Suppressor macrophage (primary cell): Measurements from ENCODE around the gene APMAP.

Experiments used
- DNase-seq, 4 experiments: peaks; one replicate each; pipeline ENCODE4 v3.0.0-alpha.2; 2020 to 2022

APMAP gene

GRCh38 chr20:25024171-25024570 lies 31.6 kb upstream of the APMAP start:
- DNase-seq, result no peak

- DNase-seq, result no peak
These were observed 30.8 kb upstream of the APMAP start for GRCh38 chr20:25023356-25023755.

GRCh38 chr20:25022680-25023079 lies 30.1 kb upstream of the APMAP start:
- DNase-seq, result no peak

- DNase-seq, result no peak
These were observed 28.8 kb upstream of the APMAP start for GRCh38 chr20:25021336-25021735.

DNA sequence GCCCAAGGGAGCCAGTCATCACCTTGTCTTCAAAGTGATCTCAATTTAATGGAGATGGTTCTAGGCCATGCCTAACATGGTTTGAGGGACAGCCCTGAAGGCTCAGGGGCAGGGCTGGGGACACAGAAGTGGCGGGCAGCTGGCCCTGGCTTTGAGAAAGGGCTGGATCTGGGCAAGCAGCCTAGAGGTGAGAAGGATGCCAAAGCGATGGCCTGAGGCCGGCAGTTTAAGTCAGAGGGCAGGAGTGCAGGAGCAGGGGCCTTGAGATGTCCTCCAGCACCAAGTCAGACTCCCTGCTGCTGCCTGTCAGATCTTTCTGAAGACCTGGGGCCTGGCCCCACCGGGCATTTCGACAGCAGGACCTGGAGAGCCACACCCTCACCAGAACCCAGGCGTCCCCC lies 28.4 kb upstream of the APMAP start:
- no peak for DNase-seq

DNA sequence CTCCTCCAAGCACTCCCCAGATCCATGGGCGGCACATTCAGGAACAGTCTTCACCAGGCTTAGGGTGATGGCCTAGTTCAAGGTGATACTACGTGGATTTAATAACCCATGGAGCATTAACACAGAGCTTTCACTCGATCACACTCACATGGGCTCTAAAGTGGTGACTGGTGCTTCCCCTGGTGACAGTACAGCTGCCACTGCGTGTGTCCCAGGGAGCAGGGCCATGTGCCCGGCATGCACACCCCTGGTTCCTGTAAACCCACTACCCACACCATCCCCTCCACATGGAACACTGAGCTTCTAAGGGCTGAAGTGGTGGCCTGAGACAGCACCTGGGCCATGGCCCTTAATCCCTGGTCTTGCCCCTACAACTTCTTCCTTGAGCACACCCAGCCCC lies 27.8 kb upstream of the APMAP start:
- no peak for DNase-seq

GRCh38 chr20:25019381-25020155 lies 27.0 kb upstream of the APMAP start:
- DNase-seq, result no peak

GRCh38 chr20:25018841-25019240 lies 26.3 kb upstream of the APMAP start:
- no peak for DNase-seq

GRCh38 chr20:25018425-25018824 lies 25.9 kb upstream of the APMAP start:
- no peak for DNase-seq

DNA sequence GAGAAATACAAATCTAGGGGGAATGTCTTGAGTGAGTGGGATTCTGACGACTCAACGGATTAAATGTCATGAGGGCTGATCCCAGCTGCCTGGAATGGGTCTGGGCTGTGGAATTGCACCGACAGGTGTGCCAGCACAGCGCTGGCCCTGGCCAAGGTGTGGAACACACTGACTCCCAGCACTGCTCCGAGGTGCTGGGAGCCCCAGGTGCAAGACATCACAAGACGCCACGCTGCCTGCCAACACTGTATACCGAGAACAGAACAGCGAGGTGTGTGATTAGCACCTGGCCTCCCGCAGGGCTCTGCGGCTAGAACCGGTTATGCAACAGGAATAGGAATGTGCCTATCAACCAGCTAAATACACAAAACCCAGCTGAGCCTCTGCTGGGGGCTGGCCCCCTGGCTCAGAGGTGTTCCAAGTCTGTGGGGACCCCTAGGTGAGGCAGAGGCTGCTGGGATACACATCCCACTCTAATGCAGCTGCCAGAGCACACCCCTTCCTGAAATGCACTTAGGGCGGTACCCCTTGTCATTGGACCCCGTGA lies 24.8 kb upstream of the APMAP start:
- no peak for DNase-seq

DNA sequence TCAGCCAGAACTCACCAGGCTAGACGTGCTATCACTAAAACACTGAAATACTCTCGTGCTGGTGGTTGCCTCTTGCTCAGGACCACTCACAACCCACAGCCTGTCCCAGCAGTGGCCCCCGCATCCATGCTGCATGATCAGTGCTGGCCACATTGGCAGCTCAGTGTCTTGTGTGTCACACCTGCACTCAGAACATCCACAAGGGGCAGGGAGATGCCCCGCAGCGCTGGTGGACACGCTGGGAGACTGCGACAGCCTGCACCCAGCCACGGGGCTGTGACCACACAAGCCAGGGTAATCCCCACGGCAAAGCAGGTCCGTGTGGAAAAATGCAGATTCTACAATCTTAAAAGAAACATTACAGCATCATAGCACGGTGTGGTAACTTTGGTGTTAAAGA lies 23.9 kb upstream of the APMAP start:
- no peak for DNase-seq

GRCh38 chr20:25015986-25016385 lies 23.4 kb upstream of the APMAP start:
- no peak for DNase-seq

DNA sequence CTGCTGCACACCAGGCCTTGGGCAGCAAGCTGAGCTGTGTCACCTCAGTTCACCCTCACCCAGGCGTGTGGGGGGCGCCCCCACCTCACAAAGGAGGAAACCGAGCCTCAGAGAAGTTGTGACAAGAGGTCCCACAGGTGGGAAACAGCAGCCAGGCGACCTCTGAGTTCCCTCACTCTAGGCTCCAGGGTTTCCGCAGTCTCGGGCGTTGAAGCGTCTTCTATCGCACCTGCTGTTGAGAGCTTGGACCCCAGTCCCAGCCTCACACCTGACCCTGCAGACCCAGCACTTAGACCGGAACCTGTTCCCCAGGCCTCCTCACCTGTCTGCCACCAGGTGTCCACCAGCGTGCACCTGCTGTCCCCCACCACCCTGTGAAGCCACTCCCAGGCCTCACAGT lies 22.3 kb upstream of the APMAP start:
- no peak for DNase-seq

- DNase-seq, result no peak
These were observed 21.2 kb upstream of the APMAP start for GRCh38 chr20:25013478-25014380.

DNA sequence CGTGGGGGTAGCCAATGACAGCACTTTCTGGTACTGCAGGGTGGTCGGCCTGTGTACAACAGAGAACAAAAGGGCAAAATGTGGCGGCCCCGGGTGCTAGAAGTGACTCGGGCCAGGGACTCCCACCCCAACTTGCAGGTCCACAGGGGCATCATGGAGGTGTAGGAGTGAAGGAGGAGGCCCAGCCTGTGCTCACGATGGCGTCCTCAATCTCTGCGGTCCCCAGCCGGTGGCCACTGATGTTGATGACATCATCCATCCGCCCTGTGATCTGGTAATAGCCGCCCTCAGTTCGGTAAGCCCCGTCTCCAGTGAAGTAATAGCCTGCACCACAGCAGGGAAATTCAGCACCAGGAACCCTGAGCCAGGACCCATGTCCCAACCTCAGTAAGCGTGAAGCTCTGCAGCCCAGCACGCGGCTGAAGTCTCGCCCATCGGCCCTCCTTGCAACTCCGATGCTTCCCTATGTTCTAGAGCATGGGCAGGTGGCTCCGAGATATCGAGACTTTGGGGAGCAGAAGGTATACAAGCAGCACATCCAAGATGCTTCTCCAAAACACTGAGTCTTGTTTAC lies 20.2 kb upstream of the APMAP start:
- no peak for DNase-seq

DNA sequence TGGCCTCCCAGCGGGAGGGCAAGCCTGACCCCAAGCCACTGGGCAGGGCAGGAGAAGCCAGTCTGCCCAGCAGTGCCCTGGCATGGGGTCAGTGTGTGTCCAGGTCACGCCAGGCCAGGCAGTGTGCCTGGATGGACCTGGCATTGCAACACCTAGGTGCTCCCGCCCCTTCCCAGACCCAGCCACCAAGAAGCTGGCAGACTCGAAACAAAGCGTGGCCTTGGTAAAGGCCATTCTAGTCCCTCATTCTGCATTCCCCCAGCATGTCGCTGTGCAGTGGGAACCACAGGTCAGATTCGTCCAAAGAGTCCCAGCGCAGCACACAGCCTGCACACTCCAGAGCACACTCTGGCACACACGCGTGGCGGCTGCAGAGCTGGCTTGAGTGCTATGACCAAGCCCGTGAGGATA lies 19.3 kb upstream of the APMAP start:
- no peak for DNase-seq

GRCh38 chr20:25011261-25011660 lies 18.7 kb upstream of the APMAP start:
- no peak for DNase-seq

- no peak for DNase-seq
These were observed 16.9 kb upstream of the APMAP start for GRCh38 chr20:25009218-25010145.

DNA sequence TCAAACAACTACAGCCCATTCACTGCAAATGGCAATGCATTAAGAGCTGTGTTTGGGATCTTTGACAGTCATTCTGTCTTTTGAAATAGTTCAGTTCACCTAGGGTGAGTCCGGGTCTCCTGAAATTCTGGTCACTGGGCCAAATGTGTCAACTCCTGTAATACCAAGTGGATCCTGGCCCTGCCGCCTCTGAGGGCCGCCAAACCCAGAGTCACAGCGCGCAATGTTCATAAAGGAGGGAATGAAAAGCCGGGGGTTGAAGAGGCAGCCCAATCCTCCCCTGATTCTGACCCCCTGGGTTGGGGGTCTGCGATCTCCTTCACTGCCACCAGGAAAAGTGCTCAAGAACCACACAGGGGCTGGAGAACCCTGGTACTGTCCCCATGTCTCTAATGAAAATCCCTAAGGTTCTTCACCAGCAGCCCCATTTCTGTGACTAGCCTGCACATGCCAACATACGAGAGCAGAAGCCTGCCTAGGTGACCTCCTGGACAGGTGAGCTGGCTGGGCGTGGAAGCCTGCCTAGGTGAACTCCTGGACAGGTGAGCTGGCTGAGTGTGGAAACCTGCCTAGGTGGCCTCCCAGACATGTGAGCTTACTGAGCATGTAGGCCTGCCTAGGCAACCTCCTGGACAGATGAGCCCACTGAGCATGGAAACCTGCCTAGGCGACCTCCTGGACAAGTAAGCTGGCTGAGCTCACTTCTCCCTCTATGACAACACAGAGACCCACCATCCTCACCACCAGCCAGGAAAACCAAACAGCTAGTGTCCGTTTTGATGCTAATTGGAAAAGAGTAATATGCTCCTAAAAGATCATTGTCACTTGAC lies 16.1 kb upstream of the APMAP start:
- no peak for DNase-seq

GRCh38 chr20:25007491-25008305 lies 15.1 kb upstream of the APMAP start:
- DNase-seq, result no peak
